Adrenal gland (tissue), 5 donors: ENCODE data around the gene AOPEP.

Experiments used
- POLR2A ChIP-seq, 2 donors: fragments of 450-650 bp; IDR thresholded peaks; one replicate each; pipeline ENCODE4 v1.6.1; 2017; ENCODE audit warnings: antibody characterized with exemption in 2 of 2, mild to moderate bottlenecking in 2 of 2, moderate library complexity in 1 of 2
- TF ChIP-seq, protein P1 (sequence below), 6 experiments: fragments of 450-650 bp in 4 of 6; fragments of 200-600 bp in 2 of 6; sonication (generic) in 1 of 6; IDR thresholded peaks; 1 replicate in 5 of 6; 2 replicates in 1 of 6; pipeline versions ENCODE4 v1.5.1 to v1.8.0; 2016 to 2021; ENCODE audit warnings: antibody characterized with exemption in 6 of 6, mild to moderate bottlenecking in 2 of 6, moderate library complexity in 1 of 6
- donor health status: DM: no; HTN: no; CAD: no.

DNA sequence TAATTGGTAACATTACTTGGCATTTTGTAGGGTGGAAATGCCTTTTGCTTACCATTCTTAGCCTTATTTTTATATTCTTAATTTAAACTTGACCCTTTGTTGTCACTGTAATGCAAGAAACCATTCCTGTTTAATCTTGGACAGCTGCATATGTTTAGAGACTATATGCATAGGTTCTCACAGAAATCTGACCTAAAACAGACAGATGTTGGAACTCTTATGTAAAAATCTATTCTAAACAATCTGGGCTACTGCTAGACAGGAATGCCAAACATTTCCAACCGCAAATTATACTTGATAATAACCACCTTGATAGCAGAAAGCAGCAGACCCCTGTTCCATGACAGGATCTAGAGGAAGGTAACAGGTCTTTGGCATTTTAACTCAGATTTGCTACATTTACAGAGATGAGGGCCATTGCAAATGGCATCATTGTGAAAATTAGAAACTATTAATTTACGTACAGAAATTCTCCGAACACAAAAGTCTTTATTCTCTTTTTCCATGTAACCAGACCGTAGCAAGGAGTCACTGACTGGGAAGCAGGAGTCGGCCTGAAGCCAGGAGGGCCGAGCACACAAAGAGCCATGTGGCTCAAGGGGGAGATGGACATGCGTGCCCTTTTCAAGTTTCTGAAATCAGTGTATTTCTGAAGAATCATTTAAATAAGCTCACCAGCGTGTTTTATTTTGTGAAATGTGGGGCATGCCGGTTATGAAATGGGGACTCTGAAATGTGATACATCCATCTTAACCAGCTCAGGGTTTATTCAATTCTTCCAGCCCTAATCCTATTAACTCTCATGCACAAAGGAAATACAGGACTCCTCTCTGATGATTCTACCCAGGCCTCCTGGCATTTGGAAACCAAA, 139.3 kb downstream of the AOPEP start:
- TF ChIP-seq, protein P1, sequence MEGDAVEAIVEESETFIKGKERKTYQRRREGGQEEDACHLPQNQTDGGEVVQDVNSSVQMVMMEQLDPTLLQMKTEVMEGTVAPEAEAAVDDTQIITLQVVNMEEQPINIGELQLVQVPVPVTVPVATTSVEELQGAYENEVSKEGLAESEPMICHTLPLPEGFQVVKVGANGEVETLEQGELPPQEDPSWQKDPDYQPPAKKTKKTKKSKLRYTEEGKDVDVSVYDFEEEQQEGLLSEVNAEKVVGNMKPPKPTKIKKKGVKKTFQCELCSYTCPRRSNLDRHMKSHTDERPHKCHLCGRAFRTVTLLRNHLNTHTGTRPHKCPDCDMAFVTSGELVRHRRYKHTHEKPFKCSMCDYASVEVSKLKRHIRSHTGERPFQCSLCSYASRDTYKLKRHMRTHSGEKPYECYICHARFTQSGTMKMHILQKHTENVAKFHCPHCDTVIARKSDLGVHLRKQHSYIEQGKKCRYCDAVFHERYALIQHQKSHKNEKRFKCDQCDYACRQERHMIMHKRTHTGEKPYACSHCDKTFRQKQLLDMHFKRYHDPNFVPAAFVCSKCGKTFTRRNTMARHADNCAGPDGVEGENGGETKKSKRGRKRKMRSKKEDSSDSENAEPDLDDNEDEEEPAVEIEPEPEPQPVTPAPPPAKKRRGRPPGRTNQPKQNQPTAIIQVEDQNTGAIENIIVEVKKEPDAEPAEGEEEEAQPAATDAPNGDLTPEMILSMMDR (IDR thresholded peaks at IDR 0.05): no peak
- TF ChIP-seq POLR2A (IDR thresholded peaks at IDR 0.05): no peak
